GM12878 (cell line): Measurements from ENCODE around the gene ETFBKMT. TPM values are rescaled to one million over a fixed set of nuclear protein-coding genes. Genes with fewer than 3 reads are reported as not detected.

Experiments
- ATAC-seq: fragments of 200-7000 bp; cut with Tn5 transposase; 3 replicates; pipeline ENCODE4 v1.9.1; 2020; ENCODE audit warnings: mild to moderate bottlenecking, moderate library complexity
- BruUV-seq: library from RNA; stranded (reverse); fragments of 400-500 nt; replicated peaks from 2 replicates; lab custom pipeline; 2021; lab: Mats Ljungman, UMichigan
- CTCF ChIA-PET: fragments of 300-600 bp; sonication (Branson Sonifier 250); formaldehyde crosslinking; extraction: SDS; loops from one replicate; lab custom pipeline; 2021; ENCODE audit warnings: inconsistent platforms; lab: Yijun Ruan, JAX
- POLR2A ChIA-PET: fragments of 350-600 bp; formaldehyde crosslinking; extraction: SDS; loops from one replicate; lab custom pipeline; 2021; ENCODE audit warnings: inconsistent platforms; lab: Charles Lee
- RAD21 ChIA-PET: fragments of 300-600 bp; sonication (Branson Sonifier 250); formaldehyde crosslinking; loops from one replicate; lab custom pipeline; 2023; ENCODE audit warnings: antibody characterized with exemption; ENCODE audit not compliant: unreplicated experiment; lab: Charles Lee
- SMC1A ChIA-PET: fragments of 300-600 bp; sonication (Branson Sonifier 250); formaldehyde crosslinking; loops from one replicate; lab custom pipeline; 2023; ENCODE audit not compliant: unreplicated experiment, uncharacterized antibody; lab: Charles Lee
- DNase-seq: peaks from one replicate; pipeline ENCODE4 v3.0.0-alpha.2; 2011; ENCODE audit warnings: low read depth, low spot score
- FAIRE-seq: peaks from 3 replicates; lab custom pipeline; 2011; peaks lifted over from hg19 to GRCh38; lab: Jason Lieb, UNC
- H2AFZ ChIP-seq: 2 replicates; pipeline ENCODE4 v1.6.0; 2011; ENCODE audit warnings: low read depth, low read length, control low read depth; ENCODE audit not compliant: control insufficient read depth
- H3K27ac ChIP-seq: 2 replicates; pipeline ENCODE4 v1.5.1; 2011; ENCODE audit warnings: control low read depth; ENCODE audit not compliant: control insufficient read depth, insufficient read depth
- H3K27me3 ChIP-seq, 2 experiments: replicated peaks in 1 of 2; 2 replicates each; pipeline versions ENCODE4 v1.6.0 to v1.6.1; 2011; ENCODE audit warnings: low read length in 1 of 2; ENCODE audit not compliant: control insufficient read depth in 2 of 2, insufficient read depth in 2 of 2
- H3K36me3 ChIP-seq, 2 experiments: 2 replicates each; pipeline ENCODE4 v1.5.1; 2011; ENCODE audit warnings: low read length in 1 of 2; ENCODE audit not compliant: control insufficient read depth in 2 of 2, insufficient read depth in 2 of 2
- H3K4me1 ChIP-seq: 2 replicates; pipeline ENCODE4 v1.6.1; 2011; ENCODE audit warnings: mild to moderate bottlenecking, low read length, moderate library complexity, mixed read lengths; ENCODE audit not compliant: control insufficient read depth, insufficient read depth
- H3K4me2 ChIP-seq: 2 replicates; pipeline ENCODE4 v1.6.0; 2011; ENCODE audit warnings: control low read depth; ENCODE audit not compliant: control insufficient read depth, insufficient read depth
- H3K4me3 ChIP-seq: fragments of 200-600 bp; sonication (generic); 2 replicates; pipeline ENCODE4 v1.5.1; 2016
- H3K79me2 ChIP-seq: 2 replicates; pipeline ENCODE4 v1.6.0; 2011; ENCODE audit warnings: low read length; ENCODE audit not compliant: control insufficient read depth, insufficient read depth
- H3K9ac ChIP-seq: 2 replicates; pipeline ENCODE4 v1.8.0; 2011; ENCODE audit warnings: low read length, control low read depth, mixed read lengths; ENCODE audit not compliant: control insufficient read depth, insufficient read depth
- H3K9me3 ChIP-seq: replicated peaks from 3 replicates; pipeline ENCODE4 v1.5.1; 2011; ENCODE audit warnings: mild to moderate bottlenecking, low read length; ENCODE audit not compliant: control insufficient read depth, insufficient read depth
- H4K20me1 ChIP-seq: 2 replicates; pipeline ENCODE4 v1.6.0; 2011; ENCODE audit not compliant: control insufficient read depth, insufficient read depth
- MTA2 ChIP-seq: fragments of 450-650 bp; IDR thresholded peaks from 2 replicates; pipeline ENCODE4 v1.6.1; 2016; ENCODE audit warnings: low read depth, mild to moderate bottlenecking, moderate library complexity
- MTA3 ChIP-seq: IDR thresholded peaks from 2 replicates; pipeline ENCODE4 v1.6.1; 2012; ENCODE audit warnings: low read length, inconsistent platforms, borderline replicate concordance
- MXI1 ChIP-seq: fragments of 150-350 bp; IDR thresholded peaks from 2 replicates; pipeline ENCODE4 v1.6.1; 2011; ENCODE audit warnings: low read depth, mild to moderate bottlenecking, inconsistent platforms, low read length, improper control_type of control experiment
- MYC ChIP-seq: IDR thresholded peaks from 2 replicates; pipeline ENCODE4 v1.6.1; 2011; ENCODE audit warnings: mild to moderate bottlenecking, low read length, moderate library complexity, inconsistent platforms; ENCODE audit not compliant: insufficient read depth, insufficient replicate concordance, insufficient read length, severe bottlenecking
- PML ChIP-seq: IDR thresholded peaks from 2 replicates; pipeline ENCODE4 v1.6.1; 2012; ENCODE audit warnings: low read length, inconsistent platforms
- RFX5 ChIP-seq: IDR thresholded peaks from 2 replicates; pipeline ENCODE4 v1.6.1; 2011; ENCODE audit warnings: low read depth, low read length, improper control_type of control experiment
- SIN3A ChIP-seq: IDR thresholded peaks from 2 replicates; pipeline ENCODE4 v1.6.1; 2012; ENCODE audit warnings: low read depth, low read length, improper control_type of control experiment
- TCF3 ChIP-seq: IDR thresholded peaks from 2 replicates; pipeline ENCODE4 v1.6.1; 2012; ENCODE audit warnings: low read depth, mild to moderate bottlenecking, low read length, borderline replicate concordance; ENCODE audit not compliant: insufficient read depth
- WRNIP1 ChIP-seq: IDR thresholded peaks from 2 replicates; pipeline ENCODE4 v1.6.1; 2011; ENCODE audit warnings: low read depth, low read length, improper control_type of control experiment, borderline replicate concordance
- ZNF274 ChIP-seq: IDR thresholded peaks from one replicate; pipeline ENCODE4 v1.8.0; 2011; ENCODE audit not compliant: insufficient read length, insufficient read depth
- WGBS: methylation state at CpG from one replicate; pipeline ENCODE4 v1.1.6; 2016; ENCODE audit warnings: low lambda C conversion rate; ENCODE audit not compliant: insufficient replicate concordance, insufficient coverage; ENCODE audit errors: missing lambda C conversion rate; 5-methylcytosine and 5-hydroxymethylcytosine counted together
- in situ Hi-C: fragments of 300-500 bp; cut with MboI; formaldehyde crosslinking; loops from 9 replicates; pipeline ENCODE4 v1.14.3; 2018; ENCODE audit warnings: mixed read lengths
- intact Hi-C: fragments of 100-400 bp; cut with micrococcal nuclease; formaldehyde crosslinking; loops from one replicate; pipeline ENCODE4 v1.14.2; 2022; ENCODE audit not compliant: unreplicated experiment
- polyA plus RNA-seq, 11 experiments: library from polyadenylated mRNA; depleted of rRNA in 4 of 11; unstranded in 6 of 11; stranded (reverse) in 5 of 11; fragments of >200 nt; fragmentation: Nextera tagmentation in 4 of 11; fragmentation: Illumina TruSeq in 1 of 11; extraction: Ambion mirVana in 4 of 11; extraction: Trizol in 1 of 11; gene quantifications; 1 replicate in 1 of 11; 2 replicates in 10 of 11; pipeline versions ENCODE4 v1.2.1 to v1.2.3, GENCODE V29; 2011 to 2016; ENCODE audit warnings: inconsistent platforms in 2 of 11, missing spikeins in 2 of 11, low read depth in 1 of 11
- total RNA-seq, 4 experiments: library from RNA; depleted of rRNA in 3 of 4; stranded (reverse); fragments of >200 nt in 3 of 4; fragmentation: Illumina TruSeq in 1 of 4; extraction: Trizol in 1 of 4; gene quantifications; 2 replicates each; pipeline versions ENCODE4 v1.2.1 to v1.2.3, GENCODE V29; 2013 to 2021
- TF ChIP-seq, protein P1 (sequence below): IDR thresholded peaks from 2 replicates; pipeline ENCODE4 v1.6.1; 2012; ENCODE audit warnings: mild to moderate bottlenecking, low read depth, low read length
- TF ChIP-seq, protein P2 (sequence below): IDR thresholded peaks from 2 replicates; pipeline ENCODE4 v1.6.1; 2012; ENCODE audit warnings: low read depth, low read length, improper control_type of control experiment
- TF ChIP-seq, protein P3 (sequence below): fragments of 450-650 bp; IDR thresholded peaks from 2 replicates; pipeline ENCODE4 v1.6.1; 2014; ENCODE audit warnings: mild to moderate bottlenecking

ETFBKMT gene
- total and polyA plus RNA-seq, 10 of the 15 experiments (the other 5 are each of a cell fraction or from before 2014, with no cell fraction given) = 0.25 to 1.1 (median 0.65) TPM

DNA sequence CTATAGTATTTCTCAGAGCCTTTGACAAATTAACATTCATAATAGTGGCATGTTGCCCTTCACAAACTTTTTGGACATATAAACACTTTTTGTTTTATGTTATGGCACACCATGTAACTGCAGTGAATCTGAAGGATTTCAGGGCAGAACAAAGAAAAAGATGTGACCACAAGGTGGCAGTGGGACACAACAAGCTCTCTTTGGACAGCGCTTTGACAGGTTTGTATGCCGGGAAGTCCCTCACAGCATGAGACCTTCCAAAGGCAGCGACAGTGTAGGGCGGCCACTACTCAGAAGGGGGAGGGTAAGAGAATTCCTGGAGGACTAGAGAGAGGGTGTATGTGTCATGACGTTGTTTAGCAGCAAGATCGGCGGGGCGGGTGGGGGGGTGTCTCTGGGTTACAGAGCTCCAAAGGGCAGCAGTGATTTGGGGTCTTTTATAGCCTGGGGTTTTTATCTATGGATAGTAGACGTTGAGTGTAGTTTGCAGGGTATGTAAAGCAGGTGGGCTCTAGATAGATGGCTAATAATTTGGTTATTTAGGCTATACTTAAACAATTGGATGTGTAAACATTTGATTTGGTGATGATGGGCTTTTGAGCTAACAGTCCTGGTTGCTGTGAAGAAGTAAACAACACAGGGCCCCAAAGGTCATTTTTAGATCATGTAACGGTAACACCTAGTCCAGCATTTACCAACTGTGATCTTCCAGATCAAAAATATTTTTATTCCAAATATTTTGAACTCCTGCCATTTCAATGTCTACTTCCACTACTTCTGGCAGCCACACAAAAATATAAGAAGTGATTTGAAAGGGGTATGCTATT is 22.9 kb downstream of the ETFBKMT start (continued):
- TF ChIP-seq, protein P1, sequence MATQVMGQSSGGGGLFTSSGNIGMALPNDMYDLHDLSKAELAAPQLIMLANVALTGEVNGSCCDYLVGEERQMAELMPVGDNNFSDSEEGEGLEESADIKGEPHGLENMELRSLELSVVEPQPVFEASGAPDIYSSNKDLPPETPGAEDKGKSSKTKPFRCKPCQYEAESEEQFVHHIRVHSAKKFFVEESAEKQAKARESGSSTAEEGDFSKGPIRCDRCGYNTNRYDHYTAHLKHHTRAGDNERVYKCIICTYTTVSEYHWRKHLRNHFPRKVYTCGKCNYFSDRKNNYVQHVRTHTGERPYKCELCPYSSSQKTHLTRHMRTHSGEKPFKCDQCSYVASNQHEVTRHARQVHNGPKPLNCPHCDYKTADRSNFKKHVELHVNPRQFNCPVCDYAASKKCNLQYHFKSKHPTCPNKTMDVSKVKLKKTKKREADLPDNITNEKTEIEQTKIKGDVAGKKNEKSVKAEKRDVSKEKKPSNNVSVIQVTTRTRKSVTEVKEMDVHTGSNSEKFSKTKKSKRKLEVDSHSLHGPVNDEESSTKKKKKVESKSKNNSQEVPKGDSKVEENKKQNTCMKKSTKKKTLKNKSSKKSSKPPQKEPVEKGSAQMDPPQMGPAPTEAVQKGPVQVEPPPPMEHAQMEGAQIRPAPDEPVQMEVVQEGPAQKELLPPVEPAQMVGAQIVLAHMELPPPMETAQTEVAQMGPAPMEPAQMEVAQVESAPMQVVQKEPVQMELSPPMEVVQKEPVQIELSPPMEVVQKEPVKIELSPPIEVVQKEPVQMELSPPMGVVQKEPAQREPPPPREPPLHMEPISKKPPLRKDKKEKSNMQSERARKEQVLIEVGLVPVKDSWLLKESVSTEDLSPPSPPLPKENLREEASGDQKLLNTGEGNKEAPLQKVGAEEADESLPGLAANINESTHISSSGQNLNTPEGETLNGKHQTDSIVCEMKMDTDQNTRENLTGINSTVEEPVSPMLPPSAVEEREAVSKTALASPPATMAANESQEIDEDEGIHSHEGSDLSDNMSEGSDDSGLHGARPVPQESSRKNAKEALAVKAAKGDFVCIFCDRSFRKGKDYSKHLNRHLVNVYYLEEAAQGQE = no peak
- TF ChIP-seq TCF3 = no peak
- no peak for TF ChIP-seq MYC
- no peak for TF ChIP-seq SIN3A

DNA sequence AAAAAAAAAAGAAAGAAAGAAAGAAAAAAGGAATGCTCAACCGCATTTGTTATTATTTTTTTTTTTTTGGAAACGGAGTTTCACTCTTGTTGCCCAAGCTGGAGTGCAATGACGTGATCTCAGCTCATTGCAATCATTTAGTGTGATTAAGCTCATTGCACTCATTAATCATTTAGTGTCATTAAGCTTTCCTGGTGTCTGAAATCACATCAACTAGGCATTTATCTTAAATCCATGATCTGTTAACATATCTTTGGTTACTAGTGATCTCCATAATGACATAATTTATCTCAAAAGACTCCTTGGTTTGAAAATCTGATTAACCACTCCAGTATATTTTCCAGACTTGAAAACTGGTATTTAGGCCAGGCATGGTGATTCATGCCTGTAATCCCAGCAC is 26.3 kb downstream of the ETFBKMT start:
- H3K36me3 ChIP-seq = no peaks in the 10 kb centered on the region
- intact Hi-C loops (loop anchor here (2.0 kb wide), 1 partner anchor 37 kb away; no protein-coding TSS in a partner anchor), in situ Hi-C loops (no loop called here)
- DNase-seq = no peak
- H4K20me1 ChIP-seq = no peaks in the 10 kb centered on the region
- H3K4me2 ChIP-seq = no peak overlapping the region
- TF ChIP-seq WRNIP1 (no peak), RFX5 (no peak), MTA2 (no peak), MTA3 (no peak), ZNF274 (no peak), MXI1 (no peak), PML (no peak)
- TF ChIP-seq, protein P2, sequence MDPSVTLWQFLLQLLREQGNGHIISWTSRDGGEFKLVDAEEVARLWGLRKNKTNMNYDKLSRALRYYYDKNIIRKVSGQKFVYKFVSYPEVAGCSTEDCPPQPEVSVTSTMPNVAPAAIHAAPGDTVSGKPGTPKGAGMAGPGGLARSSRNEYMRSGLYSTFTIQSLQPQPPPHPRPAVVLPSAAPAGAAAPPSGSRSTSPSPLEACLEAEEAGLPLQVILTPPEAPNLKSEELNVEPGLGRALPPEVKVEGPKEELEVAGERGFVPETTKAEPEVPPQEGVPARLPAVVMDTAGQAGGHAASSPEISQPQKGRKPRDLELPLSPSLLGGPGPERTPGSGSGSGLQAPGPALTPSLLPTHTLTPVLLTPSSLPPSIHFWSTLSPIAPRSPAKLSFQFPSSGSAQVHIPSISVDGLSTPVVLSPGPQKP = no peak
- TF ChIP-seq, protein P3, sequence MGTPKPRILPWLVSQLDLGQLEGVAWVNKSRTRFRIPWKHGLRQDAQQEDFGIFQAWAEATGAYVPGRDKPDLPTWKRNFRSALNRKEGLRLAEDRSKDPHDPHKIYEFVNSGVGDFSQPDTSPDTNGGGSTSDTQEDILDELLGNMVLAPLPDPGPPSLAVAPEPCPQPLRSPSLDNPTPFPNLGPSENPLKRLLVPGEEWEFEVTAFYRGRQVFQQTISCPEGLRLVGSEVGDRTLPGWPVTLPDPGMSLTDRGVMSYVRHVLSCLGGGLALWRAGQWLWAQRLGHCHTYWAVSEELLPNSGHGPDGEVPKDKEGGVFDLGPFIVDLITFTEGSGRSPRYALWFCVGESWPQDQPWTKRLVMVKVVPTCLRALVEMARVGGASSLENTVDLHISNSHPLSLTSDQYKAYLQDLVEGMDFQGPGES = no peak
- ChIA-PET RAD21 (interaction anchor here (0.8 to 1.7 kb wide), 4 partner anchors 29 to 126 kb away, joined by 4 to 7 read pairs (median 4); no protein-coding TSS in a partner anchor), CTCF (interaction anchor here (1.2 to 1.5 kb wide), 4 partner anchors 30 to 626 kb away, joined by 3 to 4 read pairs (median 4); no protein-coding TSS in a partner anchor), POLR2A (interaction anchor here (0.5 to 1.3 kb wide), 4 partner anchors 113 to 615 kb away, joined by 3 to 10 read pairs (median 4); no protein-coding TSS in a partner anchor), SMC1A (interaction anchor here (0.6 to 3.6 kb wide), 12 partner anchors 27 to 375 kb away, joined by 3 to 20 read pairs (median 4); partner anchors contain the start of gene ETFBKMT)
- WGBS = 100% methylated on average over 3 of the region's 3 CpGs
- no peak overlapping the region for H3K4me3 ChIP-seq
- no peak for FAIRE-seq
- peaks cover 15% of the 10 kb centered on the region for H3K9me3 ChIP-seq
- H3K4me1 ChIP-seq = peaks cover 3% of the 10 kb centered on the region; the same call in 1 of the 2 replicates
- ATAC-seq = no peak
- no peak overlapping the region for H2AFZ ChIP-seq
- no peak overlapping the region for H3K27ac ChIP-seq
- H3K79me2 ChIP-seq = no peaks in the 10 kb centered on the region
- BruUV-seq = no TSS peak
- H3K27me3 ChIP-seq = no peaks in the 10 kb centered on the region
- H3K9ac ChIP-seq = no peak overlapping the region
